GM21619 (cell line): ENCODE measurements around the gene F12.
"Not testable (repeated sequence)": the region's sequence is repeated elsewhere in the genome, so short reads cannot be mapped to it uniquely, and the experiment has no call there.

Experiments used
- ATAC-seq: cut with Tn5 transposase; IDR thresholded peaks from one replicate; pipeline ENCODE4 v1.9.1; 2021; ENCODE audit not compliant: unreplicated experiment

Gene F12

DNA sequence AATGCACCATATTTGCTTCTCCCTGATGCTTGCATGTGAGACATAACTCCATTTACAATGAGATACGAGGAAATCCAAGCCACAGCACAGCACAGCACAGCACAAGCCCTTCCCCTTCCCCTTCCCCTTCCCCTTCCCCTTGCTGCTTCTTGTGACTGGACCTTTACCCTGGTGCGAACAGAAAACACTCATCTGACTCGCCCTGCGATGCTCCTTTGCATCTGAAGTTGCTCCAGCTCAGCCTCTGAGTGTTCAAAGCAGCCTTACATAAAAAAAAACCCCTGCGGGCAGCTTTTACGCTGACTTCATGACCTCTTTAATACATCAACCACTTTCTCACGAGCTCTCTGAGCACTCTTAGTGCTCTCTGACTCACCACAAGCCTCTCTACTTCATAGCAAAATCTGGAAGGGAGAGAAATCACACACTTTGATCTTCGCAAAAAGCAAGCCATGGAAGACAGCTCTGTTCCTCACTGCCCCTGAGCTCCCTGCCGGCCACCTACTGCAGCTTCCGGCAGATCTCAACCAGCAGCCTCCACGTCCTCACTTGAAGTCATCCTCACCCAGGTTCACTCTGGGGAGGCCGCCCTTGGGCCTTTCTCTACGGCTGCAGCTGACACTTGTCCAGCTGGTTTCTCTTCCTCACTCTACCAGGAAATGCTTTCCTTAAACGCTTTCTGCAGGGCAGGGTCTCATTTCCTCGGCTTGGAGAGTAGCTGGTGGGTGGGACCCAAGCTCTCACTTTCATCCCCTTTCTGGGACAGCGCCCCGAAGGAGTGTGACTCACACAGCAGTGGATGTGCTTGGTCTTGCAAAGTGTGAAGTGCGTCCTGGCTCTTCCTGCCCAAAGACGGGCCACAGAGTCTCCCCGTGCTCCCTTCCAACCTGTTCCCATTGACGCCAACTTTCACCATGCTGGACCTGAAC lies 19.9 kb downstream of the F12 start:
- ATAC-seq: peak; percentile 57

DNA sequence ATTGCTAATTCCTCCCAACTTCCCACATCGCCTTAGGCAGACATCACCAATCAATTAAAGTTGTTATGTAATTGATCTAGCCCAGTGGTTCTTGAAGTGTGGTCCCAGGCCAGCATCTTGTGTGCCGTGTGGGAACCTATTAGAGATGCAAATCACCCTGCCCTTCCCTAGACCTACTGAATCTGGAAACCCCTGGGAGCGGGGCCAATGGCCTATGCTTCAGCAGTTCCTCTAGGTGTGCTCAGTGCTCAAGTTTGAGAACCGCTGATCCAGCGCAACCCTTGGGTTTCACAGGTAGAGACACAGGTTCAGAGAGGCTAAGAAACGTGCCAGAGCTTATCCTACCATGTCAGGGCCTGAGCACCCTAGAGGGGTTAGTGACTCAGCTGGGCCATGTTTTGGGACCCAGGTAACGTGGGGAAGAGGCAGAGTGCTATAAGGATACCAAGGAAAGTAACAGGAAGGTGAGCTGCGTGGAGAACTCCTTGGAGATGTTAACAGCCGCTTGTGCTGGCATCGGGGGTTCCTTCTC lies 20.8 kb downstream of the F12 start:
- no peak for ATAC-seq

DNA sequence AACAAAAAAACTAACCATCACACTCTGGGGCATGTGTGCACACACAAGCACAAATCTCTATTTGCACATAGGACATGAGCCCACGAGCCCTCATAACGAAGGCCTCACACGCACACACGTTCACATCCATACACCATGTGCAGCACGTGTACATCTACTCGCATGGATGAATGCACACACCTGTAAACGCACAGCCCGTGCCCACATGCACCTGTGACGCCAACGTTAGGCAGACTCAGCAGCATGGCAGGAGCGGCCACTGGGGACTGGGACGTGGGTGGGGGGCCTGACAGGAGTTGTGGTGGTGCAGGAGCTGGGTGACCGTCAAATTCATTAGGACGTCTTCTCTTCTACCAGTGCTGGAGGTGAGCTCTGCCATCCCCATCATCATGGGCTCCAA lies 22.0 kb downstream of the F12 start:
- ATAC-seq: no peak

DNA sequence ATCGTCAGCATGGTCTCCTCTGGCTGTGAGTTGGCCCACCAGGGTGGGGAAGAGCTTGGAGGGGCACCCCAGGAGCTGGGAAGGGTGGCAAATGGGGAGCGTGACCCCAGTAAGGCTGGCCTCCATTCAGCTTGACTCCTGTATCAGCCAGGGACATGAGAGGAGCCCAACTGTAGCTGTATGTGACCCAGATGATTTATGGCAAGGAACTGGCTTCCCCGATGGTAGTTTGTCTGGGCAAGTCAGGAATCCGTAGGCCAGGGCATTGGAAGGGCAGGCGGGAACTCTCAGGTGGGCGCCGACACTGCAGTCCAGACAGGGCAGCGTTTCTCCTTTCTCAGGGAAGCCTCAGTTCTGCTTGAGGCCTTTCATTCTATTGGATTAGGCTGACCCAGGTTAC lies 22.8 kb downstream of the F12 start:
- ATAC-seq: no peak

DNA sequence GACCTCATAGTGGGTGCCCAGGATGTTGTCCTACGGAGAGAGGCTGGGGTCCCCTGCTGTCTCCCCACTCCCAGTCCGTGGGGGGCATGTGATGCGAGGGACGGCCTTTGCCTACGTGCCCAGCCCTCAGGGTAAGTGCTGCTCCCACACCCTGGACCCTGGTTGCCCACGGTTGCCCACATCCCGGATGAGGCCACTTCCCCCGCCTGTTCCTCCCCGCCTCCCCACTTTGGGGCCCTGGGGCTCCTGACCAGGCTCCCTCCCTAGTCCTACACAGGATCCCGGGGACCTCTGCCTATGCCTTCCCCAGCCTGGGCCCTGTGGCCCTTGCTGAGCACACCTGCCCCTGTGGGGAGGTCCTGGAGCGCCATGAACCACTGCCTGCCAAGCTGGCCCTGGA lies 23.6 kb downstream of the F12 start:
- ATAC-seq: no peak

DNA sequence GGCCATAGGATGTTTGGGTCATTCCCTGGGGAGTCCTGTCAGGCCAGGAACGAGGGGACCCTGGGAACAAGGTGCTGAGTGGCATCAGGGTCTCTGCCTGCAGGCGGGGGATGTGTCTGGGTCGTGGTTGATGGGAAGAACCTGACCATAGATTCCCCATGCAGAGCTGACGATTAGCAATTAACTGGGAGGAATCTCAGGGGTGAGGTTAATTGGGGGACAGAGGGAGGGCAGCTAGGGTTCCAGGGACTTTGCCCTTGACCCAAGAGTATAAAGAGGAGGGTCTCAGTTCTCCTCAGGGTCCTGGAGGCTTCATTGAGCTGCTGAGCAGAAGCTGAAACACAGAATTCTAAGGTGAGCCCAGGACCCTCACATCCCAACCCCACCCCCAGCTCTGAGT lies 25.2 kb downstream of the F12 start, which contains the start of gene SLC34A1:
Gene SLC34A1, plus strand, starts transcription at position 301 of the 400 bp plus-strand sequence. CDS start 1,308 bp downstream, outside the sequence.
- ATAC-seq: no peak

DNA sequence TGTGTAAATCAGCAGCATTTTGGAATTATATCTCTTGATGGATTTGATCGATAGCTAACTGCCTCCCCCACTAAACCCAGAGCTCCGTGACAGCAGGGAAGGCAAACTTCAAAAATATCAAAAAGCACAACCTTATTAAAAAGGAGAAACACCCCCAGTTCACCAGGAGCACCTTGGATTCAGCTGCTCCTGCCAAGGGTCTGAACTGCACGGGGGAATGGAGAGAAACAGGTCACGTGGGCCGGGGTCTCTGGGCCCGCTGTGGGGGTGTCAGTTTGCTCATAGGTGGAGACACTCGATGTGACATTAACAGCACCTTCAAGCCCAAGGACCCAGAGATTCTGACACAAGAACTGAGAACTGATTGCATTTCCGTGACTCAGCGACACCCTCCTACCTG lies 26.2 kb downstream of the F12 start:
- no peak for ATAC-seq

DNA sequence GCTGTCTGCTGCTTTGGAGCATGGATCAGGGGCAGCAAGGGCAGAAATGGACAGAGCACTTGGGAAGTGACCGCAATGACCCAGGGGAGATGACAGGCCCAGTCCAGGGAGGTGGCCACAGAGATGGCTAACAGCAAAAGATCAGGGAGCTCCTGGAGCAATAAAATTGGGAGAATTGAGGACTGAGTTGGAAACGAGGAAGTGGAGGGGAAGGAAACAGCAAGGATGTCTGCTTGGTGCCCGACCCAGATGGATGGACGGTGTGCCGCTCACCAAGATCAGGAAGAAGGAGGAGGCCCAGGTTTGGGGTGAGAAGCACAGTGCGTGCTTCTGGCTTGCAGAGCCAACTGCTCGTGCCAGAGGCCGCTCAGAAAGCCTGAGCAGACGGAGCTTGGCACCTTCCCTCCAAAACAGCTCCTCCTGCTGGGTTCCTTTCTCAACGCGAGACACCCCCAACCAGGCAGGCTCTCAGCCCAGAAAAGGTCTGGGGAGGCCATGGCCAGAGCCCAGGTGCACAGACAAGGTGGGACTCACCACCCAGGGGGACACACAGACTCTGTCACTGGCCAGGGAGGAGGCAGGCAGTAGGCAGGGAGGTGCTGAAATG lies 26.8 kb downstream of the F12 start:
- no peak for ATAC-seq

DNA sequence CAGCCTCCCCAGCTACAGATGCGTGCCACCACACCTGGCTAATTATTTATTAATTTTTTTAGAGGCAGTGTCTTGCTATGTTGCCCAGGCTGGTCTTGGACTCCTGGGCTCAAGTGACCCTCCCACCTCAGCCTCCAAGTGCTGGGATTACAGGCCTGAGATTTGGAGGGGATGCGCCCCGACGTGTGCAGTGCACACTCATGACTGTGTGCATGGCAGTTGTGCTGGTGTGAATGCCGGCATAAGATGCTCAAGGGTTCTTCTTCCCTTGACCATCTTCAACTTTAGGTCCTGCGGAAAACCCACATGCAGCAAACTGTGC lies 28.6 kb downstream of the F12 start:
- ATAC-seq: no peak

DNA sequence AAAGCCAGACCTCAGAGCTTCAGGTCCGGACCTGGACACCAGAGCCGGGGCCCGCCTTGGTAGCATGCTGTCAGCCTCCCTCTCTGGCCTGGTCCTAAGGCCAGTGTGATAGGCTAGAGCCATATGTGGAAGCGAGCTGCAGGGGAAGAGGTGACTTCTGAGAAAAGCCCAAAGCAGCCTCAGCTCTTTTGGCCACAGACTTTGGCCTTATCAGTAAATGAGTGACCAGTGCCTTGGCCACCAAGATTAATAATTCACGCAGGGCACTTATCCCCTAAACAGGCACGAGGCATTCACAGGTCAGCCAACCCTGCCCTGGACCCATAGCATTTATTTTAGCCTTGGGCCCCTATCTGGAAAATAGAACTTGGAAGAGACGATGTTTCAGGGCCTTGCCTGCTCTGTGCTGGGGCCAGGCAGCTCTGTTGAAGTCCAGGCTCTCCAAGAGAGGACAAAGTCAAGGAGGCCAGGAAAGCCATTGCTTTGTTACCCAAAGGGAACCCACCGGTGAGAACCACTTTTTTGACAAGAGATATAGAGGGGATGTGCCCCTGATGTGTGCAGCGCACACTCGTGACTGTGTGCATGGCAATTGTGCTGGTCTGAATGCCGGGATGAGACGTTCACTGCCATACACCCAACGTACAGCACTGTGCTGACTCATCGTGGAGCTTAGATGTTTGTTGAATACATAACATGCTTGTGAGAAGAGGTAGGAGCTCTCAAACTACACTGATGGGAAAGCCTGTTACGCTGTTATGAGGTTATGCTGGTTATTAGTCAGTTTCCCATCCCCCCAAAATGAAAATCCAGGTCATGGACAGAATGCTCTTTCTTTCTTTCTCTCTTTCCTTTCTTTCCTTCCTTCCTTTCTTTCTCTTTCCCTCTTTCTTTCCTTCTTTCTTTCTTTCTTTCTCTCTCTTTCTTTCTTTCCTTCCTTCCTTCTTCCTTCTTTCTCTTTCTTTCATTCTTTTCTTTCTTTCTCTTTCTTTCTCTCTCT lies 30.2 kb downstream of the F12 start:
- peak; percentile 65 for ATAC-seq

DNA sequence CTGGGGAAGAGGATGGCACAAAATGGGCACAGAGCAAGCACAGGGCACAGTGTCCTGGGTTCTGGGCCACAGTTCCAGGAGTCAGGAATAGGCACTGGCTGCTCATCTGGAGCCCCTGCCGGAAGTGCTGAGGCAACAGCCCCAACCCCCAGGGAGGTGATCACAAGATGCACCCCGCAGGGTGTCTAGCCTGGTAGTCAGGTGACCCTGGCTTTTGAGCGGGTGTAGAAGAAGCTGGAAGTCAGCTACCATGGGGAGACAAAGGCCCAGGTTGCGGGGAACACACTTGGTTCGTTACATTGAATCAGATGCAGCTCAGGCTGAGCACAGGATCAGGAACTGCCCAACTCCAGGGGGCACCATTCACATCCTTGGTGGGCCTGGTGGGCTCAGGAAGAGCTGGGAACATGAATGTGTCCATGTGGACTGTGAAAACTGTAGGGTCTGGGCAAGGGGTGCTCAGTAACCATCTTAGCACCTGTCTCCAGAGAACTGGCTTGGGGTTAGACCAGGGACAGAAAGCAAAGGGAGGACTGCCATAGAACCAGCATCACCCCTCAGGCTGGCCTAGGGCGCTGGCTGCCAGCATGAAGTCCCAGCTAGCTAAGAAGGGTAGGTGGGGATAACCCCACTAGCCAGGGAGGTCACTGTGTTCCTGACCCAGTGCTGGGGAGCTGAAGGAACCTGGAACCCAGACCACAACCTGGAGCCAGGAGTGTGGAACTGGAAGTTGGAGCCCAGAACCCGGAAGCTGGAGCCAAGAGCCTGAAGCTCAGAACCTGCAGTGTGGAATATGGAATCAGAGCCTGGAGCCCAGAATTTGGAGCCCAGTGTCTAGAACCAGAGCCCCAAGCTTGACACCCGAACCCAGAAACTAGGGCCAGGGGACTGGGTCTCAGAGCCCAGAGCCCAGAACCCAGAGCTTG lies 31.2 kb downstream of the F12 start:
- no peak for ATAC-seq

DNA sequence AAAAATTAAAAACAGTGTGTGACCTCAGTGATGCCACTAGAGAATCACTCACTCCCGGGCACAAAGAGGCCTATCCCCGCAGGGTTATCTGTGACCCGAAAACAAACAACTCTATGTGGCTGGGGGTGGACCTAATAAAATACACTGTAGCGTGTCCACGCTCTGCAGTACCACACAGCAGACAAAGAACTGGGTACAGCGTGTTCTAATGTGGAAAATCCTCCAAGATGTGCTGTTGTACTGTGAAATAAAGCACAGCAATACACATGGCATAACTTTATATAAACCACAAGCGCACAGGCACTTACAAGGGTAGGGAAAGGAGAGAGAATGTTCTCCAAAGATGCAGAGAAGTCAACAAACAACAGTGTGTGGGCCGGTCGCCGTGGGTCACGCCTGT lies 33.3 kb downstream of the F12 start:
- no peak for ATAC-seq

DNA sequence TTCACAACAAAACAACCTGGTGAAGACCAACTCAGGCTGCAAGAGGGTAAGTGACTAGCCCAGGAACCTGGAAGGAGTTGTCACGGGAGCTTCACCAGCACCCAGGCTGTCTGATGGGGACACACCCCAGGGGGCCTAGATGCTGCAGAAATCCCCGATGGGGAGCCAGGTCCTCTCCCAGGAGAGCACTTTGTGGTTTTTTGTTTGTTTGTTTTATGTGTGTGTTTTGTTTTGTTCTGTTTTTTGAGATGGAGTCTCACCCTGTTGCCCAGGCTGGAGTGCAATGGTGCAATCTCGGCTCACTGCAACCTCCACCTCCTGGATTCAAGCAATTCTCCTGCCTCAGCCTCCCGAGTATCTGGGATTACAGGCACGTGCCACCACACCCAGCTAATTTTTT lies 33.8 kb downstream of the F12 start:
- not testable (repeated sequence) for ATAC-seq

DNA sequence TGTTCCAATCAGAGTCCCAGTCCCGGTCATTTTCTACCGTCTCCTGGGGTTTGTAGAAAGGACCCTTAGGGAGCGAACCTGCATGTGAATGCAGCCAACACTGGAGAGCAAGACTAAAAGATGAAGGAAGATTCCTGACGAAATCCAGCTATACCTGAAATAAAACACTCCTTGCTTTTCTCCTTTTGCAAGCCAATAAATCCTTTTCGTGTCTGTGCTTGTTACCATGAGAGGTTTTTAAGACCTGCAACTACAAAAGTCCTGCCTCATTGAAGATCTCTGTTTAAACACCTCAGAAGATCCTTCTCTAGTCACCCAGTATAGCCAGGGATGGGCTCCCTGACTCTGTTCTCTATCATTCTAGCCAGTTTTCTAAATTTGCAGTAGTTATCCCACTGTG lies 35.2 kb downstream of the F12 start:
- ATAC-seq: no peak

DNA sequence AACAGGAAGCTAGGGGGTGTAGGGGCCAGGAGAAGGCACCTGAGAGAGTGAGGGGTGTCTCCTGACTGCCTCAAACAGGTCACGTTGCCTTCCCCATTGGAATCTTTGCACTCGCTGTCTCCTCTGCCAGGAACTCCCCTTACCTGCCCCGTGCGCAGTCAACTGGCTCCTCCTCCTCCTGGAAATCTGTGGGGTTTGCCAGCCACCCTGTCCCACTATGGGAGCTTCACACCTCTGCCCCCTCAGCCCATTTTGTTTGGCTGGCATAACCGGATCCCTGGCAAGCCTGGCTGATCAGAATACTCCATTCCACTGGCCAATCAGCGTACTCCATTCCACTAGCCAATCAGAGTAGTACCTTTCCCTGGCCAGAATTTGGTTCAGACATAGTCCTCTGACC lies 35.6 kb downstream of the F12 start:
- ATAC-seq: no peak

DNA sequence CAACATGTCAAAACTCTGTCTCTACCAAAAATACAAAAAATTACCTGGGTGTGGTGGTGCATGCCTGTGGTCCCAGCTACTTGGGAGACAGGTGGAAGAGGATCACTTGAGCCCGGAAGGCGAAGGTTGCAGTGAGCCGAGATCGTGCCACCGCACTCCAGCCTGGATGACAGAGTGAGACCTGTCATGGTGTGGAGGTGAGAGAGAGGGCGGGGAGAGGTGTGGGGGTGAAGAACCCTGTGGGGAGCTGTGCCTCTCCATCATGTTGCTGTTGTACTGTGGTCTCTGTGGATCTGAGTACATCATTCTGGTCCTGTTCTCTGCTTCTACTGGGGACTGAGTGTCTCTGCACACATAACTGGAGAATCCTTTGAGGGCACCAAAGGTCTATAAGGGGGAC lies 36.5 kb downstream of the F12 start:
- ATAC-seq: no peak

DNA sequence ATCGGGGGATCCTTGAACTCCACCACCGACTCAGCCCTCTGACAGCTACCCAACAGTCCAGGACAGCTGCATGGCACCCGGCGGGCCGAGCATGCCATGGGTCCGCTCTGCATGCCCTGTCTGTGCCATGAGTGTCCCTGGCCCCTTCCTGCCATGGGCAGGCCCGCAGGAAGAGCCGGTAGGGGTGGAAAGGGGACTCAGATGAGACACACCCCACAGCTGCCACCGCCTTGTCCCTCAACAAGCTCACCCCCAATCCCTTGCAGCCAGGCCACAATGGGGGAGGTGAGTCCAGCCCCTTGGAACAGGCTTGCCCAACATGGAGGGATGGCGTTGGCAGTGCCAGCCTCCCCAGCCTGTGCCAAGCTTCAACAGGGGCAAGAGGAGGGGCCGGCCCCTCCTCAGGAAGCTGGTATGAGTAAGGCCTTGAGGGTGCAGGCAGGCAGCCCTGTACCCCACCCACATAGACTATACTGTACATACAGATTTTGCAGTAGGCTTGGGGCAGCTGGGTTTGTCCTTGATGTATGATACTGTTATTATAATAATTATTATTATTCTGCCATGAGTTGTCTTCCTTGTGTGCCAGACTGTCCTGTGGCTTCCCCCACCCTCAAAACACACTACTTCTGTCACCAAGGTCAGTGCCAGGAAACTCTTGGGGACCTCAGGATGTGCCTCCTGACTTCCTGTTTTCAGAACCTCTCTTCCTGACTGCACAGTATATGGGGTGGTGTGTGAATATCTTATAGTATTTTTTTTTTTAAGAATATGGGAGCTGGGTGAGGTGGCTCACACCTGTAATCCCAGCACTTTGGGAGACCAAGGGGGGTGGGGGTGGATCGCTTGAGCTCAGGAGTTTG lies 37.1 kb downstream of the F12 start:
- ATAC-seq: no peak

DNA sequence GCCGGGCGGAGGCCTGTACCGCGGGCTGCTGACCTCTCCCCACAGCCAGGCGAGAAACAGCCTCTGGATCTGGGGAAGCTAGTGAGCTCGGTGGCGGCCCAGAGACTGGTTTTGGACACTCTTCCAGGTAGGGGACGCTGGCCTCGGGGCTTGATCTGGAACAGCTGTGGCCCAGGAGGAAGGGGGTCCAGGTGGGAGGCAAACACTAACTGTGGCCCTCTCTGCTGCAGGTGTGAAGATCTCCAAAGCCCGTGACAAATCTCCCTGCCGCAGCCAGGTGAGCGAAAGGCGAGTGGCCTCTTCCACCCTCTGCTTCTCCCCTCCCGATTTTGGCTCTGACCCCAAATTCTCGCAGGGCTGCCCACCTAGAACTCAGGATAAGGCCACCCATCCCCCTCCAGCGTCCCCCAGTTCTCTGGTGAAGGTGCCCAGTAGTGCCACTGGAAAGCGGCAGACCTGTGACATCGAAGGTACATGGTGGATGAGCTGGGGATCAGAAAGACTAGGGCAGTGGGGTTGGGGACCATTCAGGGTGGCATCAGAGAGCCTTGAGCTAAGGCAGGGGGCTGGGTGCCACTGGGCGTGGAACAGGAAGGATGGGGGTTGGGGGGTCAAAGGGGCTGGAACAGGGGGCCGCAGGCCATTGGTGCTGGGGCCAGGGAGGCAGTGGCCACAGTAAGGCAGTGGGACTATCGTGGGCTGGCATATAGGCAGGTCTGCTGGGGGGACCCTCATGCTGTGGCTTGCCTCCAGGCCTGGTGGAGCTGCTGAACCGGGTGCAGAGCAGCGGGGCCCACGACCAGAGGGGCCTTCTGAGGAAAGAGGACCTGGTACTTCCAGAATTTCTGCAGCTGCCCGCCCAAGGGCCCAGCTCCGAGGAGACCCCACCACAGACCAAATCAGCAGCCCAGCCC lies 38.0 kb downstream of the F12 start:
- no peak for ATAC-seq
